AG10803 (cell line): ENCODE results near the gene TP73.
A peak's percentile ranks its signal among the peaks of the same experiment; 100 is the strongest.

Source experiments
- DNase-seq: peaks from one replicate; pipeline ENCODE4 v3.0.0; 2010; ENCODE audit warnings: low read depth
- H3K4me3 ChIP-seq: 2 replicates; pipeline ENCODE4 v1.5.1; 2011; ENCODE audit warnings: mild to moderate bottlenecking, low read length, control low read depth
- CTCF ChIP-seq: conservative IDR thresholded peaks from 2 replicates; pipeline ENCODE4 v1.5.1; 2011; ENCODE audit warnings: mild to moderate bottlenecking, low read length, control low read depth, inconsistent platforms

The TP73 gene

GRCh38 chr1:3644273-3644672 lies 8.0 kb upstream of the TP73 start:
- no peak overlapping the region for H3K4me3 ChIP-seq
- DNase-seq: no peak
- no peak for TF ChIP-seq CTCF

GRCh38 chr1:3645247-3645646 lies 7.1 kb upstream of the TP73 start:
- TF ChIP-seq CTCF: no peak
- no peak for DNase-seq
- no peak overlapping the region for H3K4me3 ChIP-seq

GRCh38 chr1:3645666-3646355 lies 6.5 kb upstream of the TP73 start:
- DNase-seq: no peak
- no peak for TF ChIP-seq CTCF
- no peak overlapping the region for H3K4me3 ChIP-seq

GRCh38 chr1:3646596-3646995 lies 5.7 kb upstream of the TP73 start:
- no peak for DNase-seq
- no peak overlapping the region for H3K4me3 ChIP-seq
- no peak for TF ChIP-seq CTCF

GRCh38 chr1:3649342-3650247 lies 2.7 kb upstream of the TP73 start, which contains the start of gene WRAP73:
TSS of gene WRAP73 (minus strand) at chr1:3650103. CDS start at chr1:3649999, 104 bp downstream.
- peak; percentile 88 for DNase-seq
- peak; percentile 13; the same call in 1 of the 2 replicates for TF ChIP-seq CTCF
- peak within 1 kb of the TSS; percentile 77 for H3K4me3 ChIP-seq

- H3K4me3 ChIP-seq: no peak overlapping the region
- TF ChIP-seq CTCF: no peak
- no peak for DNase-seq
These were observed 1.9 kb upstream of the TP73 start for GRCh38 chr1:3650248-3651025.
